Measurements from ENCODE around the gene PNCK. TPM values are rescaled to one million over a fixed set of nuclear protein-coding genes. Genes with fewer than 3 reads are reported as not detected.

PNCK gene
- total RNA-seq, 1 experiment from 2014 or later = 2.3 TPM

DNA sequence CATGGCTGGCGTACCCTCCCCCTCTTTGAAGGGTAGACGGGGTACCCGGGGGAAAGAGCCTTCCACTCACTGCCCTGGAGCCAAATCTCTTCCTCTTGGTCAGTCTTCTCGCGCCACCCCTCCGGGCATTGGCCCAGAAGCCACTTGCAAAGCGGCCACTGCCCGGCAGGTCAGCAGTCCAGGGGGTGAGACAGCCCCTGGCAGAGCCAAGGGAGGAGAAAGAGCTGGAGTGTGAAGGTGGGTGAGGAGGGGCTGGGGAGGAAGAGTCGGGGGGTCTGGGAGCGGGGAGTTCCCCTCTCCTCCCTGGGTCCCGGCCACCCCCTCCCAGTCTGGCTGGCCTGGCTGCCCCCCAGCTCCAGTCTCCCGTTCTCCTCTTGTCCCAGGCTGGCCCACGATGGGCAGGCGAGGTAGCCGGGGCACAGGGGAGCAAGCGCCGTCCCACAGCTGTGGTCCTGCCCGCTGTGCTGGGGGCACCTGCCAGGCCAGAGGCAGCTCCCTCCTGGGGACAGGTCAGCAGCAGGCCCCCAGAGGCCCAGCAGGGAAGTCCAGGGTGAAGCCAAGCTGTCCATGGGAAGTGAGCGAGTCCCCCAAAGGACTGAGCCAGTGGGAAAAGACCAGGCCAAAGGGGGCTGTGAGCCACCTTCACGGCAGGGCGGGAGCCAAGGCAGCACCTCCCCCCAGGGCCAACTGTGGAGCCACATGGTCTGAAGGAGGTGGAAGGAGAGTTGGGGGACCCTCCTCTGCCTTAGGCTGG lies 48.2 kb downstream of the PNCK start:
- POLR2A ChIA-PET = interaction anchor here (0.6 kb wide), 1 partner anchor 64 kb away, joined by 4 read pairs; no protein-coding TSS in a partner anchor
- no TSS peak for BruUV-seq (replicated peaks)
- intact Hi-C loops (cut with micrococcal nuclease; ENCODE audit: unreplicated experiment) (no loop called here), in situ Hi-C loops (cut with HindIII; ENCODE audit: low pct_unique_long_range_greater_than_20kb, low sequenced_read_pairs) (no loop called here)
- Histone ChIP-seq H3K4me3 (ENCODE audit: low read depth in 2 of 2, low read length in 2 of 2) (no peak overlapping the region), H3K9me3 (ENCODE audit: control insufficient read depth, insufficient read depth, low read depth, low read length) (no peaks in the 10 kb centered on the region), H3K4me1 (ENCODE audit: control insufficient read depth, insufficient read depth, low read length) (no peaks in the 10 kb centered on the region), H3K36me3 (ENCODE audit: control insufficient read depth, insufficient read depth, low read length) (no peaks in the 10 kb centered on the region), H3K27ac (ENCODE audit: low read length) (no peak overlapping the region), H3K27me3 (ENCODE audit: control insufficient read depth, insufficient read depth, low read length) (no peaks in the 10 kb centered on the region)
- TF ChIP-seq, protein P1, sequence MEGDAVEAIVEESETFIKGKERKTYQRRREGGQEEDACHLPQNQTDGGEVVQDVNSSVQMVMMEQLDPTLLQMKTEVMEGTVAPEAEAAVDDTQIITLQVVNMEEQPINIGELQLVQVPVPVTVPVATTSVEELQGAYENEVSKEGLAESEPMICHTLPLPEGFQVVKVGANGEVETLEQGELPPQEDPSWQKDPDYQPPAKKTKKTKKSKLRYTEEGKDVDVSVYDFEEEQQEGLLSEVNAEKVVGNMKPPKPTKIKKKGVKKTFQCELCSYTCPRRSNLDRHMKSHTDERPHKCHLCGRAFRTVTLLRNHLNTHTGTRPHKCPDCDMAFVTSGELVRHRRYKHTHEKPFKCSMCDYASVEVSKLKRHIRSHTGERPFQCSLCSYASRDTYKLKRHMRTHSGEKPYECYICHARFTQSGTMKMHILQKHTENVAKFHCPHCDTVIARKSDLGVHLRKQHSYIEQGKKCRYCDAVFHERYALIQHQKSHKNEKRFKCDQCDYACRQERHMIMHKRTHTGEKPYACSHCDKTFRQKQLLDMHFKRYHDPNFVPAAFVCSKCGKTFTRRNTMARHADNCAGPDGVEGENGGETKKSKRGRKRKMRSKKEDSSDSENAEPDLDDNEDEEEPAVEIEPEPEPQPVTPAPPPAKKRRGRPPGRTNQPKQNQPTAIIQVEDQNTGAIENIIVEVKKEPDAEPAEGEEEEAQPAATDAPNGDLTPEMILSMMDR (IDR thresholded peaks at IDR 0.05) = no peak
- TF ChIP-seq SIN3A (IDR thresholded peaks at IDR 0.05; ENCODE audit: borderline replicate concordance, insufficient read depth, low read depth, low read length) (no peak), POLR2AphosphoS5 (IDR thresholded peaks at IDR 0.05; ENCODE audit: low read depth, low read length) (no peak), TCF7L2 (IDR thresholded peaks at IDR 0.05; ENCODE audit: low read depth, low read length) (no peak)
- TF ChIP-seq, protein P2, sequence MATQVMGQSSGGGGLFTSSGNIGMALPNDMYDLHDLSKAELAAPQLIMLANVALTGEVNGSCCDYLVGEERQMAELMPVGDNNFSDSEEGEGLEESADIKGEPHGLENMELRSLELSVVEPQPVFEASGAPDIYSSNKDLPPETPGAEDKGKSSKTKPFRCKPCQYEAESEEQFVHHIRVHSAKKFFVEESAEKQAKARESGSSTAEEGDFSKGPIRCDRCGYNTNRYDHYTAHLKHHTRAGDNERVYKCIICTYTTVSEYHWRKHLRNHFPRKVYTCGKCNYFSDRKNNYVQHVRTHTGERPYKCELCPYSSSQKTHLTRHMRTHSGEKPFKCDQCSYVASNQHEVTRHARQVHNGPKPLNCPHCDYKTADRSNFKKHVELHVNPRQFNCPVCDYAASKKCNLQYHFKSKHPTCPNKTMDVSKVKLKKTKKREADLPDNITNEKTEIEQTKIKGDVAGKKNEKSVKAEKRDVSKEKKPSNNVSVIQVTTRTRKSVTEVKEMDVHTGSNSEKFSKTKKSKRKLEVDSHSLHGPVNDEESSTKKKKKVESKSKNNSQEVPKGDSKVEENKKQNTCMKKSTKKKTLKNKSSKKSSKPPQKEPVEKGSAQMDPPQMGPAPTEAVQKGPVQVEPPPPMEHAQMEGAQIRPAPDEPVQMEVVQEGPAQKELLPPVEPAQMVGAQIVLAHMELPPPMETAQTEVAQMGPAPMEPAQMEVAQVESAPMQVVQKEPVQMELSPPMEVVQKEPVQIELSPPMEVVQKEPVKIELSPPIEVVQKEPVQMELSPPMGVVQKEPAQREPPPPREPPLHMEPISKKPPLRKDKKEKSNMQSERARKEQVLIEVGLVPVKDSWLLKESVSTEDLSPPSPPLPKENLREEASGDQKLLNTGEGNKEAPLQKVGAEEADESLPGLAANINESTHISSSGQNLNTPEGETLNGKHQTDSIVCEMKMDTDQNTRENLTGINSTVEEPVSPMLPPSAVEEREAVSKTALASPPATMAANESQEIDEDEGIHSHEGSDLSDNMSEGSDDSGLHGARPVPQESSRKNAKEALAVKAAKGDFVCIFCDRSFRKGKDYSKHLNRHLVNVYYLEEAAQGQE (IDR thresholded peaks at IDR 0.05; ENCODE audit: insufficient read depth in 1 of 2, low read depth in 2 of 2, low read length in 1 of 2) = no peak
- CTCF ChIA-PET = no interaction called here
- no peak for DNase-seq (ENCODE audit: low read depth, low spot score)
- no peak for ATAC-seq

DNA sequence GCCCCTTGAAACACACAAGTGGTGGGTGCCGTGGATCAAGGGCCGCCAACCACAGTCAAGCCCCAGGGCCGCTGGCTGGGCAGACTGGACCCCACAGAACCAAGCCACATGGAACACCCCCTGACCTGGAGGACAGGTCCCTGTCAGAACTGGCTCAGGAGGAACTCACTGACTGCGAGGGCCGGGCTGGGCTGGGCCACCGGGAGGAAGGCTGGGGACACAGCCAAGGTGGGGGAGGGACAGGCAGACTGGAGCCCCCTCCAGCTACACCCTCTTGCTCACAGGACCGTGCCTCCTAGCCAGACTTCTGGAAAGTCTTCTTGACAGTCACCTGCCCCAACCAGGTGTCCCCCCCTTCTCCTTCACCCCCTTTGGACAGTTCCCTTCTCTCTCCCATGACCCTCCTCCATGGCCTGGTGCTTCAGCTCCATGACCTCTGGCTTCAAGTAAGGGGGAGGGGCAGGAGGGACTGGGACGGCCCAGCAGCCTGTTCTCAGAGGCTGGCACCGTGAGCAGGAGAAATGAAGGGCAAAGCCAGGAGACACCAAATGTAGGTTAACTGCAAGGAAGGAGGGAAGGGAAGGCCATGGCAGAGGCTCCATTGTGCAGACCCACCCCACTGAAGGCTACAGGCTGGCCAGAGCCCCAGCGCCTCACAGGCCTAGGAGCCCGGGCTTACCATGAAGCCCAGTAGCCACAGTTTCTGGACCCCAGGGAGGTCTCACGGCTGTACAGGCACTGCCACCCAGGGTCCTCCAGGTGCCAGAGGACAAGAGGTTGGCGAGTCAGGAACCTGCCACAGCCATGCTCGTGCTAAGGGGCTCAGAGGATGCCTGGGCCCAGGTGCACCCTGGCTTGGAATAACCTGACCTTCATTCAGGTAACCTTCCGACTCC lies 49.2 kb downstream of the PNCK start:
- no peaks in the 10 kb centered on the region for H3K9me3 ChIP-seq (ENCODE audit: control insufficient read depth, insufficient read depth, low read depth, low read length)
- H3K36me3 ChIP-seq (ENCODE audit: control insufficient read depth, insufficient read depth, low read length) = no peaks in the 10 kb centered on the region
- ChIA-PET POLR2A (interaction anchor here (0.6 kb wide), 1 partner anchor 63 kb away, joined by 4 read pairs; no protein-coding TSS in a partner anchor), CTCF (no interaction called here)
- no TSS peak for BruUV-seq (replicated peaks)
- no peak overlapping the region for H3K4me3 ChIP-seq (ENCODE audit: low read depth in 2 of 2, low read length in 2 of 2)
- TF ChIP-seq, protein P2 (IDR thresholded peaks at IDR 0.05; ENCODE audit: insufficient read depth in 1 of 2, low read depth in 2 of 2, low read length in 1 of 2) = no peak
- TF ChIP-seq SIN3A (IDR thresholded peaks at IDR 0.05; ENCODE audit: borderline replicate concordance, insufficient read depth, low read depth, low read length) = no peak
- no peak for TF ChIP-seq POLR2AphosphoS5 (IDR thresholded peaks at IDR 0.05; ENCODE audit: low read depth, low read length)
- no peak for TF ChIP-seq TCF7L2 (IDR thresholded peaks at IDR 0.05; ENCODE audit: low read depth, low read length)
- TF ChIP-seq, protein P1 (IDR thresholded peaks at IDR 0.05) = no peak
- H3K27me3 ChIP-seq (ENCODE audit: control insufficient read depth, insufficient read depth, low read length) = no peaks in the 10 kb centered on the region
- no peak; the same call in 1 of the 2 replicates for ATAC-seq
- intact Hi-C loops (cut with micrococcal nuclease; ENCODE audit: unreplicated experiment) (no loop called here), in situ Hi-C loops (cut with HindIII; ENCODE audit: low pct_unique_long_range_greater_than_20kb, low sequenced_read_pairs) (no loop called here)
- no peak for DNase-seq (ENCODE audit: low read depth, low spot score)
- H3K27ac ChIP-seq (ENCODE audit: low read length) = no peak overlapping the region
- H3K4me1 ChIP-seq (ENCODE audit: control insufficient read depth, insufficient read depth, low read length) = no peaks in the 10 kb centered on the region
